Measurements from ENCODE around the gene C12orf57. TPM values are rescaled to one million over a fixed set of nuclear protein-coding genes. Genes with fewer than 3 reads are reported as not detected.

C12orf57 gene
- total and polyA plus RNA-seq, 2 of the 13 experiments (the other 11 are each of a cell fraction or from before 2014, with no cell fraction given) = 84.0 to 287 TPM

DNA sequence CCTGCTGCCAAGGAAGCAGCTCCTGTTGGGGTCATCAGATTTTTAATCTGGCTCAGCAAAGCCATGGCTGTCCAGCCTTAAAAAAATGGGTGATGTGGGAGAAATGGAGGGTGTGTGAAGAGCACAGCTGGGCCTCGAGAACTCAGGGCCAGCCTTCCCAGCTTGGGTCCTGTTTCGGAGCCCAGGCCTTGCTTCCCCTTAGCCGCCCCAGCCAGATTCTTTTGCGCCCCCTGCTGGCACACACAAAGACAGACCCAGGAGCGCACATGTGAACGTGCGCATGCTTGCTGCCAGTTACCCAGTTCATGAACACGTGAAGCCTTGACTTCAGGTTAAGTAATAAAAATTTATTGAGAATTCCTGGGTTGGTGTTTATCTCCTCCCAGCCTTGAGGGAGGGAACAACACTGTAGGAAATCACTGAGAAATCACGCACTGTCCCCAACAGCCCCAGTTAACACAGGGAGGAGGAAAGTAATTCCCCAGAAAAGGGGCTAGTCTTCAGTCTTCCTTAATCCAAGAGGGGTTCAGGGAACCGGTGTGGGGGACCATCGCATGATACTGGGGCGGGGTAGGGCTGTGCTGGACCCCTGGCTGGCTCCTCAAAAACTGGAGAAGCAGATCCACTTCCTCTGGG is 21.3 kb downstream of the C12orf57 start (continued):
- peak; percentile 74; the same call in 1 of the 2 replicates for TF ChIP-seq TEAD2 (CRISPR knock-in tag; IDR thresholded peaks at IDR 0.05)
- TF ChIP-seq ZNF704 (CRISPR knock-in tag; IDR thresholded peaks at IDR 0.05; ENCODE audit: borderline replicate concordance) = 0 out of 2 replicates have a peak, but pooled peaks have one; percentile 34
- TF ChIP-seq ZC3H4 (CRISPR knock-in tag; IDR thresholded peaks at IDR 0.05; ENCODE audit: borderline replicate concordance) = no peak
- TF ChIP-seq ARID2 (CRISPR knock-in tag; IDR thresholded peaks at IDR 0.05; ENCODE audit: borderline replicate concordance) = no peak
- no peak for TF ChIP-seq SETDB1 (CRISPR knock-in tag; IDR thresholded peaks at IDR 0.05; ENCODE audit: borderline replicate concordance)
- peak; percentile 54 for TF ChIP-seq AGO2 (optimal IDR thresholded peaks at IDR 0.05; ENCODE audit: low read depth, low read length)
- TF ChIP-seq ZNF367 (CRISPR knock-in tag; IDR thresholded peaks at IDR 0.05; ENCODE audit: borderline replicate concordance) = 0 out of 2 replicates have a peak, but pooled peaks have one; percentile 42
- TF ChIP-seq, protein P1, sequence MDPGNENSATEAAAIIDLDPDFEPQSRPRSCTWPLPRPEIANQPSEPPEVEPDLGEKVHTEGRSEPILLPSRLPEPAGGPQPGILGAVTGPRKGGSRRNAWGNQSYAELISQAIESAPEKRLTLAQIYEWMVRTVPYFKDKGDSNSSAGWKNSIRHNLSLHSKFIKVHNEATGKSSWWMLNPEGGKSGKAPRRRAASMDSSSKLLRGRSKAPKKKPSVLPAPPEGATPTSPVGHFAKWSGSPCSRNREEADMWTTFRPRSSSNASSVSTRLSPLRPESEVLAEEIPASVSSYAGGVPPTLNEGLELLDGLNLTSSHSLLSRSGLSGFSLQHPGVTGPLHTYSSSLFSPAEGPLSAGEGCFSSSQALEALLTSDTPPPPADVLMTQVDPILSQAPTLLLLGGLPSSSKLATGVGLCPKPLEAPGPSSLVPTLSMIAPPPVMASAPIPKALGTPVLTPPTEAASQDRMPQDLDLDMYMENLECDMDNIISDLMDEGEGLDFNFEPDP (CRISPR knock-in tag; conservative IDR thresholded peaks at IDR 0.05) = no peak
- TF ChIP-seq HES4 (CRISPR knock-in tag; IDR thresholded peaks at IDR 0.05; ENCODE audit: borderline replicate concordance) = no peak
- TF ChIP-seq FOXM1 (CRISPR knock-in tag; IDR thresholded peaks at IDR 0.05) = no peak
- no peak for TF ChIP-seq RFX1 (IDR thresholded peaks at IDR 0.05)
- TF ChIP-seq RBAK (CRISPR knock-in tag; IDR thresholded peaks at IDR 0.05) = no peak
- no peak for TF ChIP-seq NPAS2 (CRISPR knock-in tag; IDR thresholded peaks at IDR 0.05; ENCODE audit: borderline replicate concordance)
- TF ChIP-seq, protein P2, sequence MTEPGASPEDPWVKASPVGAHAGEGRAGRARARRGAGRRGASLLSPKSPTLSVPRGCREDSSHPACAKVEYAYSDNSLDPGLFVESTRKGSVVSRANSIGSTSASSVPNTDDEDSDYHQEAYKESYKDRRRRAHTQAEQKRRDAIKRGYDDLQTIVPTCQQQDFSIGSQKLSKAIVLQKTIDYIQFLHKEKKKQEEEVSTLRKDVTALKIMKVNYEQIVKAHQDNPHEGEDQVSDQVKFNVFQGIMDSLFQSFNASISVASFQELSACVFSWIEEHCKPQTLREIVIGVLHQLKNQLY (CRISPR knock-in tag; IDR thresholded peaks at IDR 0.05) = no peak
- no peak for TF ChIP-seq ZNF773 (CRISPR knock-in tag; IDR thresholded peaks at IDR 0.05; ENCODE audit: borderline replicate concordance)
- TF ChIP-seq, protein P3, sequence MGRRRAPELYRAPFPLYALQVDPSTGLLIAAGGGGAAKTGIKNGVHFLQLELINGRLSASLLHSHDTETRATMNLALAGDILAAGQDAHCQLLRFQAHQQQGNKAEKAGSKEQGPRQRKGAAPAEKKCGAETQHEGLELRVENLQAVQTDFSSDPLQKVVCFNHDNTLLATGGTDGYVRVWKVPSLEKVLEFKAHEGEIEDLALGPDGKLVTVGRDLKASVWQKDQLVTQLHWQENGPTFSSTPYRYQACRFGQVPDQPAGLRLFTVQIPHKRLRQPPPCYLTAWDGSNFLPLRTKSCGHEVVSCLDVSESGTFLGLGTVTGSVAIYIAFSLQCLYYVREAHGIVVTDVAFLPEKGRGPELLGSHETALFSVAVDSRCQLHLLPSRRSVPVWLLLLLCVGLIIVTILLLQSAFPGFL (CRISPR knock-in tag; IDR thresholded peaks at IDR 0.05) = no peak
- peak; percentile 90 for TF ChIP-seq XRCC5 (optimal IDR thresholded peaks at IDR 0.05; ENCODE audit: low read length)
- TF ChIP-seq NFRKB (IDR thresholded peaks at IDR 0.05) = no peak
- TF ChIP-seq ZNF639 (CRISPR knock-in tag; conservative IDR thresholded peaks at IDR 0.05) = 0 out of 2 replicates have a peak, but pooled peaks have one; percentile 28
- no peak for TF ChIP-seq NCOR1 (IDR thresholded peaks at IDR 0.05; ENCODE audit: borderline replicate concordance, low read length)
- 0 out of 2 replicates have a peak, but pooled peaks have one; percentile 29 for TF ChIP-seq NR0B2 (CRISPR knock-in tag; IDR thresholded peaks at IDR 0.05)
- TF ChIP-seq ATF7-NPFF (CRISPR knock-in tag; IDR thresholded peaks at IDR 0.05; ENCODE audit: low read depth) = no peak
- TF ChIP-seq KDM3A (CRISPR knock-in tag; IDR thresholded peaks at IDR 0.05; ENCODE audit: low read depth) = no peak; the same call in 1 of the 2 replicates
- peak; percentile 55 for TF ChIP-seq ISL2 (CRISPR knock-in tag; IDR thresholded peaks at IDR 0.05)
- TF ChIP-seq ZNF205 (CRISPR knock-in tag; IDR thresholded peaks at IDR 0.05) = 0 out of 2 replicates have a peak, but pooled peaks have one; percentile 25
- no peak for TF ChIP-seq ARNTL (CRISPR knock-in tag; IDR thresholded peaks at IDR 0.05)
